NT2/D1 (cell line): Measurements from ENCODE around the gene PAQR5.

Experiments used
- SUZ12 ChIP-seq: IDR thresholded peaks from 2 replicates; pipeline ENCODE4 v1.6.1; 2011; ENCODE audit not compliant: insufficient read length, insufficient read depth; ENCODE audit errors: extremely low read depth
- YY1 ChIP-seq: IDR thresholded peaks from 2 replicates; pipeline ENCODE4 v1.6.1; 2011; ENCODE audit not compliant: insufficient read length, insufficient read depth
- ZNF274 ChIP-seq: IDR thresholded peaks from 2 replicates; pipeline ENCODE4 v1.6.1; 2011; ENCODE audit warnings: mild to moderate bottlenecking, low read depth, low read length

DNA sequence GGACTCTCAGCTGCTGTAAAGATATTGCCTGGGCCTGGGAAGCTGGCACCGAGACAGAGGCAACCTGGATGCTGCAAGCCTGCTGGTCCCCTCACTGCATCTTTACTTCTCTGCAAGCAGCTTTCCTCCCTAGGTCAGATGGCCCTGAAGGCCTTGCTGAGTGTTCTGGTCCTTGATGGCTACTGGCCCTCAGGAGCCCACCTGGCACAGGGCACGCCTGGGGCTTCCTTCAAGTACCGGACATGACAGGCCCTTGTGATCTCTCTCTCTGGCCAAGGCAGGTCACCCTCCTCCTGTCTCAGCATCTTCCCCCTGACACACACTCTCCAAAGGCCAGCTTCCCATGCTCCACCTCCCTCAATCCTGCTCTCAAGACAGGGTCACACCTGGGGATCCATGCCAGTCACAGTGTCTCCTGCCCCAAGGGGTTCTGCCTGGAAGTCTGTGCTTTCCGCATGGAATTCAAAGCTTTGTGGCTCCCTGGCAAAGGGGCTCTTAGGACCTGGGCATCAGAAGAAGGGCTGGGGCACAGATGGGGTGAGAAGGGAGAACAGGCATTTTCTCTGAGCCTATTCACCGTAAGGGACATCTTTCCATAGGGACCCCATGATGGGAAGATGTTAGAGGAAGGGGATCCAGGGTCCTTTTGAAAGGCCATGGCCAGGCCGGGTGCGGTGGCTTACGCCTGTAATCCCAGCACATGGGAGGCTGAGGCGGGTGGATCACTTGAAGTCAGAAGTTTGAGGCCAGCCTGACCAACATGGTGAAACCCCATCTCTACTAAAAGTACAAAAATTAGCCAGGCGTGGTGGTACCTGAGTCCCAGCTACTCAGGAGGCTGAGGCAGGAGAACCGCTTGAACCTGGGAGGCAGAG, 4.7 kb upstream of the PAQR5 start:
- TF ChIP-seq YY1 = no peak
- TF ChIP-seq ZNF274 = no peak
- no peak for TF ChIP-seq SUZ12
